K562 (cell line): Measurements from ENCODE around the gene IL1B. TPM values are rescaled to one million over a fixed set of nuclear protein-coding genes. Genes with fewer than 3 reads are reported as not detected.

Source experiments
- AFF1 ChIP-seq, 2 experiments: fragments of 450-650 bp; IDR thresholded peaks; 2 replicates each; pipeline ENCODE4 v1.6.1; 2018; ENCODE audit warnings: mild to moderate bottlenecking in 2 of 2, low read depth in 1 of 2; ENCODE audit not compliant: partially characterized antibody in 2 of 2
- ATF3 ChIP-seq, 2 experiments: fragments of 450-650 bp in 1 of 2; sonication (generic) in 1 of 2; formaldehyde crosslinking in 1 of 2; IDR thresholded peaks in 1 of 2; conservative IDR thresholded peaks in 1 of 2; 2 replicates each; pipeline versions ENCODE4 v1.6.1 to v1.8.1; 2016 to 2023; ENCODE audit warnings: mild to moderate bottlenecking in 2 of 2, moderate library complexity in 2 of 2, inconsistent platforms in 1 of 2, missing genetic modification reagents in 1 of 2
- E2F6 ChIP-seq, 2 experiments: IDR thresholded peaks; 2 replicates each; pipeline ENCODE4 v1.6.1; 2011; ENCODE audit warnings: borderline replicate concordance in 1 of 2, control low read depth in 1 of 2, low read depth in 1 of 2, low read length in 1 of 2, mild to moderate bottlenecking in 1 of 2, mixed read lengths in 1 of 2, moderate library complexity in 1 of 2; ENCODE audit not compliant: insufficient read depth in 1 of 2, insufficient read length in 1 of 2, poor library complexity in 1 of 2, severe bottlenecking in 1 of 2; ENCODE audit errors: extremely low read depth in 1 of 2
- ELK1 ChIP-seq: sonication (generic); formaldehyde crosslinking; IDR thresholded peaks from 2 replicates; pipeline ENCODE4 v1.8.1; 2022; ENCODE audit warnings: missing genetic modification reagents
- FOXJ3 ChIP-seq: sonication (generic); formaldehyde crosslinking; IDR thresholded peaks from 2 replicates; pipeline ENCODE4 v1.4.0; 2020; ENCODE audit warnings: mild to moderate bottlenecking, missing genetic modification reagents
- MTF1 ChIP-seq: fragments of 250-450 bp; sonication (Bioruptor Pico); IDR thresholded peaks from 2 replicates; pipeline ENCODE4 v1.9.0; 2021; ENCODE audit warnings: moderate library complexity, mild to moderate bottlenecking, inconsistent platforms, borderline replicate concordance
- RBFOX2 ChIP-seq: fragments of 200-400 bp; formaldehyde crosslinking; IDR thresholded peaks from 2 replicates; pipeline ENCODE4 v1.6.1; 2017; ENCODE audit warnings: low read depth, mild to moderate bottlenecking, low read length, moderate library complexity
- ZBTB11 ChIP-seq, 3 experiments: fragments of 200-800 bp in 1 of 3; fragments of 250-450 bp in 1 of 3; fragments of 450-650 bp in 1 of 3; sonication (Bioruptor Pico) in 1 of 3; sonication (Bioruptor generic) in 1 of 3; formaldehyde crosslinking in 1 of 3; IDR thresholded peaks; 2 replicates each; pipeline versions ENCODE4 v1.6.1 to v1.8.0; 2016 to 2022; ENCODE audit warnings: mild to moderate bottlenecking in 2 of 3, missing genetic modification characterization in 2 of 3, missing compliant biosample characterization in 1 of 3, moderate library complexity in 1 of 3
- ZBTB33 ChIP-seq: sonication (generic); formaldehyde crosslinking; IDR thresholded peaks from 2 replicates; pipeline ENCODE4 v1.8.1; 2023; ENCODE audit warnings: mild to moderate bottlenecking, missing genetic modification reagents
- polyA plus RNA-seq, 8 experiments: library from polyadenylated mRNA; depleted of rRNA in 4 of 8; stranded (reverse) in 5 of 8; unstranded in 3 of 8; fragments of >200 nt; fragmentation: Nextera tagmentation in 2 of 8; fragmentation: Illumina TruSeq in 1 of 8; extraction: Ambion mirVana in 2 of 8; extraction: Trizol in 1 of 8; gene quantifications; 2 replicates each; pipeline versions ENCODE4 v1.2.1 to v1.2.3, GENCODE V29; 2011 to 2014; ENCODE audit warnings: inconsistent platforms in 1 of 8, missing spikeins in 1 of 8
- total RNA-seq, 7 experiments: library from RNA; depleted of rRNA in 6 of 7; stranded (reverse); fragments of >200 nt in 6 of 7; fragmentation: Illumina TruSeq in 2 of 7; extraction: Trizol in 2 of 7; gene quantifications; 2 replicates each; pipeline versions ENCODE4 v1.2.1 to v1.2.3, GENCODE V29; 2011 to 2021; ENCODE audit warnings: low replicate concordance in 1 of 7

IL1B gene
- total and polyA plus RNA-seq, 9 of the 15 experiments (the other 6 are each of a cell fraction or from before 2014, with no cell fraction given) = 0.29 TPM; not detected in 8

GRCh38 chr2:112812318-112813267, 24.0 kb downstream of the IL1B start (continued):
- TF ChIP-seq ZBTB11 (CRISPR knock-in tag; IDR thresholded peaks at IDR 0.05) (no peak), ZBTB33 (CRISPR knock-in tag) (no peak), MTF1 (CRISPR knock-in tag) (no peak), RBFOX2 (no peak), ATF3 (IDR thresholded peaks at IDR 0.05) (peak; percentile 73), ATF3 (CRISPR knock-in tag; conservative IDR thresholded peaks at IDR 0.05) (no peak), ELK1 (CRISPR knock-in tag) (no peak), AFF1 (IDR thresholded peaks at IDR 0.05; ENCODE audit: low read depth in 1 of 2, partially characterized antibody in 2 of 2) (no peak), FOXJ3 (CRISPR knock-in tag) (no peak), E2F6 (IDR thresholded peaks at IDR 0.05; ENCODE audit: borderline replicate concordance in 1 of 2, extremely low read depth in 1 of 2, insufficient read depth in 1 of 2, insufficient read length in 1 of 2, low read depth in 1 of 2, low read length in 1 of 2, poor library complexity in 1 of 2, severe bottlenecking in 1 of 2) (no peak)
